Suprapubic skin (tissue), 4 donors: ENCODE data around the gene OR52I2.

Experiments used
- CTCF ChIP-seq, 2 donors: fragments of 200-600 bp in 1 of 2; fragments of 450-650 bp in 1 of 2; sonication (generic) in 1 of 2; IDR thresholded peaks; one replicate each; pipeline ENCODE4 v1.5.1; 2016 to 2019; ENCODE audit warnings: antibody characterized with exemption in 2 of 2, mild to moderate bottlenecking in 1 of 2, moderate library complexity in 1 of 2
- EP300 ChIP-seq: sonication (generic); formaldehyde crosslinking; IDR thresholded peaks from one replicate; pipeline ENCODE4 v1.6.1; 2017; ENCODE audit warnings: antibody characterized with exemption
- POLR2A ChIP-seq, 2 donors: fragments of 450-650 bp; IDR thresholded peaks; one replicate each; pipeline ENCODE4 v1.6.1; 2017; ENCODE audit warnings: antibody characterized with exemption in 2 of 2, mild to moderate bottlenecking in 2 of 2, moderate library complexity in 2 of 2
- POLR2AphosphoS5 ChIP-seq, 3 donors: sonication (generic); formaldehyde crosslinking; IDR thresholded peaks; one replicate each; pipeline ENCODE4 v1.6.1; 2017; ENCODE audit warnings: antibody characterized with exemption in 3 of 3

DNA sequence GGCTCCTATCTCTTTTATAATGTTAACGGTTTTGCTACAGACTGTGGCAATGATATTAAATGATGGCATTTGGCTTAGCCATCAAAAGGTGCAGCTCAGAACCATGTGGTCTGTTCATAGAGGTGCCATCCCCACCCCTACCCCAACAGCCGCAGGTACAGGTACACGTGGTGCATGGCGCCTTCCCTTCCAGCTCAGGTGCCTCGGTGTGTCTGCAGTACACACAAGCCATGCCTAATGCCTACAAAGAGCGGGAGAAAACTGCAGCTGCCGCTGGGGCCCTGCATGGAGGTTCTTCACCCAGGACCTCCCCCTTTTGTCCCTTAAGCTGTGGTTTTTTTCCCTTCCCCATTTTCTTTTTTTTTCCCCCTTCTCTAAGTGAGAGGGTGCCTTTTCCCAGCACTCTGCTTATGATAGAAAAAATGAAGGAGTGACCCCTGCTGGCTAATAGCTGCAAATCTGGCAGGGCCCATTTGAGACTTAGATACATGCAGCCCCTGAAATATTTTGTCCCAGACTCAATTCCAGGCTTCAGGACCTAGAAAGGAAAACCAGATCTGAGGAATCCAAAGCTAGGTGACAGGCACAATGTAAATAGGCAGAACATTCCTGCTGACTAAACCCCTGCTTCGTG lies 30.1 kb upstream of the OR52I2 start:
- TF ChIP-seq POLR2AphosphoS5 (IDR thresholded peaks at IDR 0.05) = no peak
- no peak for TF ChIP-seq EP300
- TF ChIP-seq CTCF (IDR thresholded peaks at IDR 0.05) = no peak
- no peak for TF ChIP-seq POLR2A (IDR thresholded peaks at IDR 0.05)
